ENCODE results near the gene PAPLN.

- TF ChIP-seq POLR2A (IDR thresholded peaks at IDR 0.05; ENCODE audit: low read length) (no peak), GATA1 (IDR thresholded peaks at IDR 0.05; ENCODE audit: low read depth, low read length) (no peak)
Measured at GRCh38 chr14:73237786-73238423, 599 bp downstream of the PAPLN start.

Data from erythroblast (primary cell).